Left ventricle myocardium inferior (tissue), 1 donor: Measurements from ENCODE around the gene NUCKS1. TPM values are rescaled to one million over a fixed set of nuclear protein-coding genes. Genes with fewer than 3 reads are reported as not detected.
"Not testable (repeated sequence)": the region's sequence is repeated elsewhere in the genome, so short reads cannot be mapped to it uniquely, and the experiment has no call there.

Experiments
- DNase-seq: peaks from one replicate; pipeline ENCODE4 v3.0.0-alpha.2; 2020
- H3K27ac ChIP-seq: fragments of 200-600 bp; replicated peaks from 2 replicates; pipeline ENCODE4 v1.8.0; 2021
- H3K27me3 ChIP-seq: fragments of 200-600 bp; 2 replicates; pipeline ENCODE4 v1.8.0; 2021; ENCODE audit warnings: low read depth
- H3K36me3 ChIP-seq: fragments of 200-600 bp; 2 replicates; pipeline ENCODE4 v1.8.0; 2021
- H3K4me1 ChIP-seq: fragments of 200-600 bp; 2 replicates; pipeline ENCODE4 v1.8.0; 2021
- H3K4me3 ChIP-seq: fragments of 200-600 bp; 2 replicates; pipeline ENCODE4 v1.8.0; 2021; ENCODE audit warnings: mild to moderate bottlenecking, moderate library complexity
- H3K9me3 ChIP-seq: fragments of 200-600 bp; replicated peaks from 2 replicates; pipeline ENCODE4 v1.8.0; 2021
- intact Hi-C: fragments of 100-400 bp; cut with micrococcal nuclease; formaldehyde crosslinking; loops from one replicate; pipeline ENCODE4 v1.11.0; 2022
- total RNA-seq: library from RNA; stranded (reverse); fragmentation: NEBNext Ultra II Directional; extraction: Animal tissue kit (Norgen Biotek cat#: 25700); gene quantifications from one replicate; pipeline ENCODE4 v1.2.1, GENCODE V29; 2021
- TF ChIP-seq, protein P1 (sequence below): fragments of 200-600 bp; IDR thresholded peaks from 2 replicates; pipeline ENCODE4 v1.8.0; 2021; ENCODE audit warnings: antibody characterized with exemption, mild to moderate bottlenecking, borderline replicate concordance
- donor health status: DM: no; HTN: yes; CAD: no; lungs with severe emphysema.

The NUCKS1 gene
- total RNA-seq, 1 donor from 2014 or later = 217 TPM

DNA sequence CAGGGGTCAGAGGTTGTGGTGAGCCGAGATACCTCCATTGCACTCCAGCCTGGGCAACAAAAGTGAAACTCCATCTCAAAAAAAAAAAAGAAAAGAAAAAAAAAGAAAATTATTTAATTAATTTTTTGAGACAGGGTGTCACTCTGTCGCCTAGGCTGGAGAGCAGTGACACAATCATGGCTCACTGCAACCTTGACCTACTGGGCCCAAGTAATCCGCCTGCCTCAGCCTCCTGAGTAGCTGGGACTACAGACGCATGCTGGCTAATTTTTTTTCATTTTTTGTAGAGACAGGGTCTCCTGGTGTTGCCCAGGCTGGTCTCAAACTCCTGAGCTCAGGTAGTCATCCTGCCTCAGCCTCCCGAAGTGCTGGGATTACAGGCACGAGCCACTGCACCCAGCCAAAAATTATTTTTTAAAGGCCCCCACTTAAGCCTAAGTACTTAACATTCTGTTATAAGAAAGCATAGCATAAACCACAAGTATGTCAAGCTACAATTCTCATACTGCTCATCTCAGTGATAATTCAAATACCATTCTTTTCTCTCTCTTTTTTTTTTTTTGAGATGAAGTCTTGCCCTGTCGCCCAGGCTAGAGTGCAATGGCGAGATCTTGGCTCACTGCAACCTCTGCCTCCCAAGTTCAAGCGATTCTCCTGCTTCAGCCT is 19.9 kb downstream of the NUCKS1 start:
- intact Hi-C loops = no loop called here
- no peak overlapping the region for H3K4me3 ChIP-seq
- H3K27me3 ChIP-seq = no peaks in the 10 kb centered on the region
- no peak overlapping the region for H3K27ac ChIP-seq
- TF ChIP-seq, protein P1, sequence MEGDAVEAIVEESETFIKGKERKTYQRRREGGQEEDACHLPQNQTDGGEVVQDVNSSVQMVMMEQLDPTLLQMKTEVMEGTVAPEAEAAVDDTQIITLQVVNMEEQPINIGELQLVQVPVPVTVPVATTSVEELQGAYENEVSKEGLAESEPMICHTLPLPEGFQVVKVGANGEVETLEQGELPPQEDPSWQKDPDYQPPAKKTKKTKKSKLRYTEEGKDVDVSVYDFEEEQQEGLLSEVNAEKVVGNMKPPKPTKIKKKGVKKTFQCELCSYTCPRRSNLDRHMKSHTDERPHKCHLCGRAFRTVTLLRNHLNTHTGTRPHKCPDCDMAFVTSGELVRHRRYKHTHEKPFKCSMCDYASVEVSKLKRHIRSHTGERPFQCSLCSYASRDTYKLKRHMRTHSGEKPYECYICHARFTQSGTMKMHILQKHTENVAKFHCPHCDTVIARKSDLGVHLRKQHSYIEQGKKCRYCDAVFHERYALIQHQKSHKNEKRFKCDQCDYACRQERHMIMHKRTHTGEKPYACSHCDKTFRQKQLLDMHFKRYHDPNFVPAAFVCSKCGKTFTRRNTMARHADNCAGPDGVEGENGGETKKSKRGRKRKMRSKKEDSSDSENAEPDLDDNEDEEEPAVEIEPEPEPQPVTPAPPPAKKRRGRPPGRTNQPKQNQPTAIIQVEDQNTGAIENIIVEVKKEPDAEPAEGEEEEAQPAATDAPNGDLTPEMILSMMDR = no peak
- H3K4me1 ChIP-seq = peaks cover 74% of the 10 kb centered on the region
- H3K36me3 ChIP-seq = peaks cover 34% of the 10 kb centered on the region
- H3K9me3 ChIP-seq = no peaks in the 10 kb centered on the region
- no peak for DNase-seq

DNA sequence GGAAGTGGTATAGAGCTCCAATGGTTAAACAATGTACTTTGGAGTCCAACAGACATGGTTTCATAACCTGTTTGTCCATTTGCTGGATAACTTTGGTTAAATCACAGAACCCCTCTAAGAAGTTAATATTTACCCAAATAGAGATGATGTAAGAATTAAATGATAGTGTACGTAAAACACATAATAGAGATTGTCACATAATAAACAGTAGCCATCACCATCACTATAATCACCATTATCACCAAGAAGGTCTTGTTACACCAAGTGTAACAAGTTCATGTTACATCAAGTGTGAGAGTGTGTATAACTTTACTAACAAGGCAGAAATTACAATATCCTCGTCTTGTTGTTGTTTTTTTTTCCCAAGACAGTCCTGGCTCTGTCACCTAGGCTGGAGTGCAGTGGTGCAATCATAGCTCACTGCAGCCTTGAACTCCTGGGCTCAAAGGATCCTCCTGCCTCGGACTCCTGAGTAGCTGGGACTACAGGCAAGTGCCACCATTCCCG is 23.3 kb downstream of the NUCKS1 start:
- no peak for DNase-seq
- Histone ChIP-seq H3K27ac (no peak overlapping the region), H3K4me1 (peaks cover 49% of the 10 kb centered on the region), H3K4me3 (no peak overlapping the region), H3K27me3 (no peaks in the 10 kb centered on the region), H3K9me3 (no peaks in the 10 kb centered on the region), H3K36me3 (peaks cover 56% of the 10 kb centered on the region)
- TF ChIP-seq, protein P1 = no peak
- intact Hi-C loops = no loop called here

DNA sequence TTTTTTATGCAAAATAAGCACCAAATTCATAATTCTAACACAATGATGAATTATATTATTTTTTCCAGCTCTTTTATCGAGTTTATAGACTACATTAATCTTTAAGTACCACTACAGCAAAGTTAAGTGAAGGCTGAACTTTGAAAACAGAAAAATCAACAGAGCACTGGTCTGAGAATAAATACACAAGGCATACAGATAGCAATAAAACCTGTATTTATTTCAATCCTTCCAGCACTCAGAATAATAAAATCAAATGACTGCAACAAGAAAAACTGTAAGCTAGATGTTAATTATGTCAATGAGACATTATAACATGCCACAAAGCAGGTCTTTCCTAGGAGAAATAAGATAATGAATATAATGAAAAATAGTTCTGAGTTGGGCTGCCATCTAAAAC is 24.5 kb downstream of the NUCKS1 start:
- H3K9me3 ChIP-seq = no peaks in the 10 kb centered on the region
- no peak for DNase-seq
- intact Hi-C loops = no loop called here
- no peak overlapping the region for H3K27ac ChIP-seq
- no peaks in the 10 kb centered on the region for H3K27me3 ChIP-seq
- peaks cover 67% of the 10 kb centered on the region for H3K36me3 ChIP-seq
- no peak overlapping the region for H3K4me3 ChIP-seq
- H3K4me1 ChIP-seq = peaks cover 40% of the 10 kb centered on the region
- TF ChIP-seq, protein P1 = no peak

DNA sequence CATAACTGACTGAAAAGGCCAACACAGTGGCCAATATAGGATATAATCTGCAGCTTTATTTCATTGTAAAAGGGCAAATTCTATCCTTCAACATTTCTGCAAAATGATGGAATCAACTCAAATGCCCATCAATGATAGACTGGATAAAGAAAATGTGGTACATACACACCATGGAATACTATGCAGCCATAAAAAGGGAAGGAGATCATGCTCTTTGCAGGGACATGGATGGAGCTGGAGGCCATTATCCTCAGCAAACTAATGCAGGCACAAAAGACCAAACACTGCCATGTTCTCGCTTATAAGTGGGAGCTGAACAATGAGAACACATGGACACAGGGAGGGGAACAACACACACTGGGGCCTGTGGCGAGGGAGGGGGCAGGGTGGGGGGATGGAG is 29.2 kb downstream of the NUCKS1 start:
- H3K27ac ChIP-seq, intact Hi-C loops: not testable (repeated sequence)
- H3K36me3 ChIP-seq = peaks cover 84% of the 10 kb centered on the region

DNA sequence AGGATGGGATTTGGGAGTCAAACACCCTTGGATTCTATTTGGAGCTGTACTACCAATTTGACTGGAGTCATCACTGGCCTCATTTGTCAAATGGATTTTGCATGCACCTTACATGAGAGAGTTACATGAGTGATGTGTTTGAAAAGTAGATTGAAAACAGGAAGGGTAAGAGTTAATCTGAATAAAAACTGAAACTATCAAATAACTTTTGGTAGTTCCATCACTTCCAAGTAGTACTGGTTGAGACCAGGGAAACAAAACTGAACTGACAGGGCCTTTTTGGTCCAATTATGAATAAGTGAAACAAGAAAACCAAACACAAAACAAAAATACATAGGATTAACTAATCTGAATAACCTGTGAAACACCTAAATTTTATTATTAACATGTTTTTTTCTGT is 30.2 kb downstream of the NUCKS1 start:
- TF ChIP-seq, protein P1 = no peak
- Histone ChIP-seq H3K9me3 (no peaks in the 10 kb centered on the region), H3K36me3 (peaks cover 91% of the 10 kb centered on the region), H3K27me3 (no peaks in the 10 kb centered on the region), H3K4me1 (no peaks in the 10 kb centered on the region), H3K27ac (no peak overlapping the region), H3K4me3 (no peak overlapping the region)
- no peak for DNase-seq
- intact Hi-C loops = no loop called here

More for the DNA sequence above, 29.2 kb downstream of the NUCKS1 start:
- not testable (repeated sequence) for DNase-seq, H3K4me1 ChIP-seq, H3K4me3 ChIP-seq, H3K9me3 ChIP-seq, H3K27me3 ChIP-seq

DNA sequence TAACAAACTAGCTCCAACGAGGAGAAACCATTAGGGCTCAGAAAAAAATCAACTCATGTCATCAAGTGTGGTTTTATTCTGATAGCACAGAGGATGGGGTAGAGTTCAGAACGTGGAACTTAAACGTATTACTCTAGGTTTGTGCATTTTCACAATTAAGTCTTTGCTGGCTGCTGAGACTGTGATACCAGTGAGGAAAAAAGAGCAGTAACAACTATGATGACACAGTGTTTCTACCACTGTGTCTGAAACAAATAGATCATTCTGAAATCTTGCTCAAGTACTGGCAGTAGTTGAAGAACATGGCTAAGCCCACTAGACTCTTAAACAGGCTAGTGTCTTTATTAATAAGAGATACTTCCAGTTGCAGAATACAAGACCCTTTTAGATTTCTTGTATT is 31.0 kb downstream of the NUCKS1 start:
- no peak overlapping the region for H3K4me3 ChIP-seq
- no peak overlapping the region for H3K27ac ChIP-seq
- peaks cover 94% of the 10 kb centered on the region for H3K36me3 ChIP-seq
- DNase-seq = no peak
- H3K9me3 ChIP-seq = no peaks in the 10 kb centered on the region
- H3K27me3 ChIP-seq = no peaks in the 10 kb centered on the region
- H3K4me1 ChIP-seq = no peaks in the 10 kb centered on the region
- intact Hi-C loops = no loop called here
- TF ChIP-seq, protein P1 = no peak
